GM19452 (cell line): ENCODE results near the gene SLC6A17.
A peak's percentile ranks its signal among the peaks of the same experiment; 100 is the strongest.

ENCODE experiments used
- ATAC-seq: cut with Tn5 transposase; IDR thresholded peaks from one replicate; pipeline ENCODE4 v1.9.1; 2021; ENCODE audit not compliant: unreplicated experiment

SLC6A17 gene

DNA sequence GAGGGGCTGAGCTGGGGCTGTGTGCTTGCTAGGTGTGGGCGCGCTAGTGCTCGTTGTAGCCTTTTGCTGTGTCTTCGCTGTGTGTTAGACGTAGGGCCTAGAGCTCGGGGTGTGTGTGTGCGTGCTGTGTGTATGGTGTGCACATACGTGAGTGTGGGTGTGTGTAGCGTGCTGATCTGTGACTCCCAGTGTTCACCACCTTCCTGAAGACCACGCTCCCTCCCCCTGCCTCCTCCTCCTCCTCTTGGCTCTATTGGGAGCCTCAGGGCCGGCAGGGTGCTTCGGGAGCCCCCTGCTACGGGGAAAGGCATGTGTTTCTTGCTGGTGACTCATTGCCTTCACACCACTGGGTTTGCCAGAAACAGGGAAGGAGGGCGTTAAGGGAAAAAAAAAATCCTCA, 50.4 kb downstream of the SLC6A17 start:
- no peak for ATAC-seq

DNA sequence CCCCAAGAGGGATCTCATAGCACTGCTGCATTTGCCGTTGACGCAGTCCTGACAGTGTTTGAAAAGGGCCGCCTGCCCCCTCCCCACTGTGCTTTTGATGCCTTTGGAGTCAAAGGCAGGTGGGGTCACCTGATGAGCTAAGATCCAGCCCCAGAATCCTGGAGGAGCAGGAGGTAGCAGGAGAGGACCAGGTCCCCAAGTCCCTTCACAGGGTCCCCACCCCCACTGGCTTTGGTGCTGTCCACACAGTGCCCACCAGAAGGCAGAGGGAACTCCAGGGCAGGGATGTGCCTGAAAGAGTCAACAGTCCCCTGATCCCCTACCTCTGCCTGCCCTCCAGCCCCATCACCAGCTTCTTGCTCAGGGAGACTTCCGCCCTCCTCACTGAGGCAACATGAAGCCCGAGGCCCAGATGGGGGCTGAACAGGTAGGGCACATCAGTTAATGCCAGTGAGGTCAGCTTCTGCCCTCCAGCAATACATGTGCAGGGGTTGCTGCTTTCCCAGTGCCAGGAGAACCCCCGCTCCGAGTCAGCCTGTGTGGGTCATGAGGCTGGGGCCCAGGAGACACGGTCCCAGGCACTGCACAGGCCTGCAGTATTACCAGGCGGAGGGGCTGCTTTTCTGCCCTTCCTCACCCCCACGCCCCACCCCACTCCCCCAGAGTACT, 51.0 kb downstream of the SLC6A17 start:
- ATAC-seq, result no peak

DNA sequence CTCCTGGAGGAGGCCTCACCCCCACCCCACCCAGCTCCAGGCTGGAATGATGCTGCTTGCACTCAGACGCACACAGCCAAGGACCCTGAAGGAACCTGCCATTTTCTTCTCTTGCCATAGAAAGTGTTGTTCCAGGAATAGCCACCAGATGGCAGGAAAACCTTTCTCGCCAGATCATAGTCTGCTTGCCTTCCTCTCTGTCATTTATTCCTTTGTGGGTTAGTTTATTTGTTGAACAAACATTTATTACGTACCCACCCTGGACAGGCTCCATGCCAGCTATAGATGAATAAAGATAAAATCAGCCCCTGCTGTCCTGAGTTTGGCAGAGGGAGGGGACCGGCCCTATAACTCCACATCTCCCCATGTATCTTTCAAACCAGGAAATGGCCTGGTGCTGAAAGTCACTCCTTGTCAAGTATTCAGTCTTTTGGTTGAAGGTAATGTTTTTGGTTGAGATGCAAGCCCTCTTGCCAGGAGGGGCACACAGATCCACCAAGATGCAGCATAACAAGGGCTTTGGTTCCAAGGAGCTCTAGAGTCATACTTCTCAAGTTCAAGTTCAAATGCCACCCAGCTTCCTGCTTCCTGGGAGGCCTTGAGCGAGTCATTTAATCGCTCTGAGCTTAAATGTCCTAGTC, 52.8 kb downstream of the SLC6A17 start:
- ATAC-seq, result no peak

DNA sequence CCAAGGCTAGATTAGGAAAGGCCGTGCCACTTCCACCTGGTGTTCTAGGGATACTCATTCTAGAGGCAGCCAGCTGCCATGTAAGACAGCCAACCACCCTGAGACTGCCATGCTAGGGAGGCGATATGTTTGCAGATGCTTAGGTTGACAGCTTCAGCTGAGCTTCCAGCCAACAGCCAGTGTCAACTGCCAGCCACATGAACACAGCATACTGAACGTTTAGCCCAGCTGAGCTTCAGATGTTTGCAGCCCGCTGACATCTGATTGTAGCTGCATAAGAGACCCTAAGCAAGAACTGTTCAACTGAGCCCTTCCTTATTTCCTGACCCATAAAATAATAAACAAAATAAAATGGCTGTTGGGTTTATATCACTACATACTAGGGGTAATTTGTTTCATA, 54.9 kb downstream of the SLC6A17 start:
- no peak for ATAC-seq

DNA sequence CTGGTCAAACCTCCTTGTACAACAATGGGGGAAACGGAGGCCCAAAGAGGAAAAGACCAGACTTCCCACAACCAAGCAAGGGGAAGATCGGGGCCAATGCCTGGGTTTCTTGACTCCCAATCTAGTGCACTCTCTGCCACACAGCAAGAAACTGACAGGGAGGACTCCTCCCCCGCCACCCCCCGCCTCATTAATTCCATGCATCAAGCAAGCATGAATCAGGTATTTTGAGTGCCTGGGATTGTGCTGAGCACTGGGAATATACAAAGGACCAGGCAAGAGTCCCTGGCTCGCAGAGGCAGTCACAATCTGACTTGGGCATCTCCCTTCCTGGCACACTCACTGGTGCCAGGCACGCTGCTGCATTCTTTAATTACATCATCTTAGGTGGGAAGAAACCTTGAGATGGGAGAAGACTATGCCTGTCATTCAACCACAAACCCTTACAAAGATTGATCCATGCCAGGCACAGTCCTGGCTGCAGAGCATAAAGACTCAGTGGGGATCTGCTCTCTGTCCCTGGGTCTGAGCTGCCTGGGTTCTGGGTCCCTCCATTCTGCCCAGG, 55.4 kb downstream of the SLC6A17 start:
- ATAC-seq, result no peak

DNA sequence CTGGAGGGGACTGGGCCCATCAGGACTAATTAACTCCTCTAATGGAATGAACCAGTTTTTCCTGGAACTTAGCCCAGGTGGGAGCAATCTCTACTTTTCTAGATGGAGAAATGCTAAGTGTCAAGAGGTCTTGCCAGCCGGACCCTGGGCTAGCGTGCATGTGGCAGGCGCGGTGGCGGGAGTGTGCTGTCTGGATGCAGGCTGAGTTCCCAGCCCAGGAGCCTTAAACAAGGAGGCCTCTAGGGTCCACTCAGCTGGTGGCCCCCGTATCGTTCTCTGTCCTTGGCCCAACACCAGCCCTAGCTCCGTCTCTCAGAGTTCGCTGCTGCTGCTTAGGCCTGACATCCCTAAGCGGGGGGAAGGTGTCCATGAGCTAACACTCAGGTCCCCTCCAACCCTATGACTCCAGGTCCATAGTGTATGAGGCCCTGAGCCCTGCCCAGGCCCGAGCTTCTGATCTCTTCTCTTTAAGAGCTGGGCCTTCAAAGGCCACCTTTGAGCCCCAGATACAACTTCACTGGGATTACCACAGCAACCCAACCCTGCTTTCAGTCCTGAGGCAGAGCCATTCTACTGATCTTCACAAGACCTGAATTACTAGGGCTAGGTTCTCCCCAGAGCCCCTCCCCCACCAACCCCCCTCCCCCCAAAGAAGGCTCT, 56.1 kb downstream of the SLC6A17 start:
- no peak for ATAC-seq

DNA sequence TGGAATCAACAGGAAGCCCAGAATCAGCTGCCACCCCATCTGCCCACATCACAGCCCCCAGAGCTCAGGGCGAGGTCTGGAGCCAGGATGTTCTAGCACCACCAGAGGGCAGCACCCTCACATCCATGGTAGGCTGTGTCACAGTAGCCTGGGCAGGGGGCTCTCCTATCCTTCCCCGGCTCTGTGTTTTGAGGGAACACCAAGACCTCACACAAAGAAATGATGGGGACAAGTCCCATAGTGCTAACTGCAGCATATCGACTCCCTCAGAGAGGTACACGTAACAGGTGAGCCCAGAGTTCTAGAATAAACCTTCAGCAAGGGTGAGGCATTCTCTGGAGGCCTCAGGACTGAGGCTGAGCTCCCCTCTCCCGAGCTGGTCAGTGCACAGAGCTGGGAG, 57.5 kb downstream of the SLC6A17 start:
- no peak for ATAC-seq

DNA sequence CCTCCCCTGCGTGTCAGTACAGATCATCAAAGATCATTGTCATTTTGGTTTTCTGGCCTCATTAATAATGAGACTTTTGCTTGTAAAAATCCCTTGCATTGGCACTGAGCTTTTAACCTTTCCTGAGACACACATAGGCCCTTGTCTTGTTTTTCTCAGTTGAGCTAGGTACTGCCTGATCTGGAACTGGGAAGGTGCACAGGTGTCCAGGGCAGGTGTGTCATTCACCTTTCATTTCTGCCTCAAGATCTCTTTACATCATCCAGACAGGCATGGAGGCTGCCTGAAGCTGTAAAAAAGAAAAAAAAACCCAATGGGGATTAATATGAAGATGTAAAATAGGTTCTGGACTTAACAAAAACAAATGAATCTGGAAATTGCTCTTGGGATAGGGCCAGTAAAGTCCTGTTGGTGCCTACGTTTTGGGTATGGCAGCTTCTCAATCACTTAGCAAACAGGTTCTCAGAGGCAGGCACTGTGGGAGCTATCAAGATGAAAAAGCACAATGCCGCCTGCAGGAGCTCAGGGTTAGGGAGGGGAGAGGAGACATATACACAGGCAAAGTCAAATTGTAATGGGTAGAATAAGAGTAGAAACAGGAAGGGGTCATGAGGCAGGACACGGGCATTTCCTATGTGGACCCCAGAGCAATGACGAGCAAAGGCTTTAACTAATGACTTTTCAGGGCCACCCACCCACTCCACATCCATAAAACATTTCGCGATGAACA, 58.8 kb downstream of the SLC6A17 start:
- ATAC-seq, result no peak

DNA sequence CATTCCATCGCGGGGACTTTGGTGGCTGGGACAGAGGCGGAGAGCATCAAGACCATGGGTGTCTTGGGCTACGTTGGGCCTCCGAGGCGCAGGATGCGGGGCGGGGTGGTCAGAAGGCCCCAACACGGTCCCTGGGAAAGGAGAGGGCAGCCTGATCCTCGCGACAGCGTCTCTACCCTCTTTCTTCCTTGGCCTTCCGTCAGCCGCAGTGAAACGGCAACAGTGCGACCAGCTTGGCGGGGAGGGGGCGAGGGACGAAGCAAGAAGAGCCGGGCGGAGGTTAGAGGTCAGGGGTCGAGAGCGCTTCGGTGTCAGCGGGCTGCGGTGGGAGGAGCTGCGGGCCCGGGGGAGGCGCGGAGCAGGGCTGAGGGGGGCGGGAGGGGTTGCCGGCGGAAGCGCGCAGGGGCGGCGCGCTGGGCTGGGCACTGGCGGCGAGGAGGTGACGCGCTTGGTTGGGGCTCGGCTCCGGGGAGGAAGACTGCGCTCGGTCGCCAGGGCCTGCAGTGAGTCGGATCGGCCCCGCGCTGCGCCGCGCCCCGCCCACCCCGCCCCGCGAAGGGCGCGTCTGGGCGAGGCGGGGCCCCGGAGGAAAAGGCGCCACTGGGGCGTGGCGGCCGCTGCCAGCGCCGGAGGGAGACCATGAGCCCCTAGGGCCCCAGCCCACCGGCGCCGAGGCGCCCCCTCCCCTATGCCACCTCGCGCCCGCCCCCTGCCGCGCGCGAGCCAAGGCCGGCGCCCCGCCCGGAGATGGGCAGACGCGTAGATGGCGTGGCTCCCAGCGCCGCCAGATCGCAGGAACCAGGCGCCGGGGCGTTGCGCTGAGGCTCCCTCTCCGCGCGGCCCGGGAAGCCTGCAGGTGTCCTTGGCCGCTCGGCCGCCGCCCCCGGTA, 59.7 kb downstream of the SLC6A17 start, which contains the start of gene KCNC4:
Gene KCNC4, plus strand, starts transcription at position 600 of the 889 bp plus-strand sequence. CDS start 1,186 bp downstream, outside the sequence.
- peak; percentile 85 for ATAC-seq

DNA sequence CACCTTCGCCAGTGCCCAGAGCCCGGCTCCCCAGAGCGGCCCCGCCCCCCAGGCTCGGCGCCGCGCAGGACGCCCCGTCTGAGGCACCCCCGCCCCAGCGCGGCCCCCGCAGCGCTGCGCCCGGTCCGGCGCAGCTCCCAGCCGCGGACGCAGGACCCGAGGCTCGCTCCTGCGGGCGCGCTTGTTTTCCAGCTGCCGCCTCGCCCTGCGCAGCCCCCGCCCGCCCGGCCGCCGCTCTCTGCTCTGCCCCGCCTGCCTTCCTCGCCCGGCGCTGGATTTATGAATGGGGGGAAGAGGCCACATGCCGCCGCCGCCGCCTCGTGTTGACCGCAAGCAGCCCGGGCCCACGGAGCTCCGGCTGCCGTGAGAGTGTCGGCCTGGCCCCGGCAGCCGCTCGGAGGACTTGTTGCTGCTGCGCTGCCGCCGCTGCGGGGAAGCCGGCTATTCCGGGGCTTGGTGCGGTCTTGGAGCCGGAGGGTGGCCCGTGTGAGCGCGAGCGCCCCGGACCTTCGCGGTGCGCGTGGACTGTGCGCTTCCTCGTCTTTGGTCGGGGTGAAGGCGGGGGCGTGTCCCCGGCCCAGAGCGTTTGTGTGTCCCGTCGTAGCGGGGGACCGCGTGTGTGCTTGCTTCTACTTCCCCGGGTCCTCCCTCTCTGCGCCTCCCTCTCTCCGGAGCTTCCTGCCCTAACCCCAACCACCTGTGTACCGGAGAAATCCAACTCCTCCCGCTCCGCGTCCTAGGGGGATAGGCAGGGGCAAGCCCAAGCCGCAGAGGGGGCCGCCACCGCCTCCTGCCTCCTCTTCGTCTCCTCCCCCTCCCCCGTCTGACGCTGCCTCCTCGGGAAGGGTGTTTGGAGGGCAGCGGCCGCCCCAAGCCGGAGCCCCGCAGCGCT, 60.6 kb downstream of the SLC6A17 start:
- peak; percentile 22 for ATAC-seq

DNA sequence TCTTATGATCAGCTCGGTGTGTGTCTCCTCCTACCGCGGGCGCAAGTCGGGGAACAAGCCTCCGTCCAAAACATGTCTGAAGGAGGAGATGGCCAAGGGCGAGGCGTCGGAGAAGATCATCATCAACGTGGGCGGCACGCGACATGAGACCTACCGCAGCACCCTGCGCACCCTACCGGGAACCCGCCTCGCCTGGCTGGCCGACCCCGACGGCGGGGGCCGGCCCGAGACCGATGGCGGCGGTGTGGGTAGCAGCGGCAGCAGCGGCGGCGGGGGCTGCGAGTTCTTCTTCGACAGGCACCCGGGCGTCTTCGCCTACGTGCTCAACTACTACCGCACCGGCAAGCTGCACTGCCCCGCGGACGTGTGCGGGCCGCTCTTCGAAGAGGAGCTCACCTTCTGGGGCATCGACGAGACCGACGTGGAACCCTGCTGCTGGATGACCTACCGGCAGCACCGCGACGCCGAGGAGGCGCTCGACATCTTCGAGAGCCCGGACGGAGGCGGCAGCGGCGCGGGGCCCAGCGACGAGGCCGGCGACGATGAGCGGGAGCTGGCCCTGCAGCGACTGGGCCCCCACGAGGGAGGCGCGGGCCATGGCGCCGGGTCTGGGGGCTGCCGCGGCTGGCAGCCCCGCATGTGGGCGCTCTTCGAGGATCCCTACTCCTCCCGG, 61.3 kb downstream of the SLC6A17 start:
- no peak for ATAC-seq

DNA sequence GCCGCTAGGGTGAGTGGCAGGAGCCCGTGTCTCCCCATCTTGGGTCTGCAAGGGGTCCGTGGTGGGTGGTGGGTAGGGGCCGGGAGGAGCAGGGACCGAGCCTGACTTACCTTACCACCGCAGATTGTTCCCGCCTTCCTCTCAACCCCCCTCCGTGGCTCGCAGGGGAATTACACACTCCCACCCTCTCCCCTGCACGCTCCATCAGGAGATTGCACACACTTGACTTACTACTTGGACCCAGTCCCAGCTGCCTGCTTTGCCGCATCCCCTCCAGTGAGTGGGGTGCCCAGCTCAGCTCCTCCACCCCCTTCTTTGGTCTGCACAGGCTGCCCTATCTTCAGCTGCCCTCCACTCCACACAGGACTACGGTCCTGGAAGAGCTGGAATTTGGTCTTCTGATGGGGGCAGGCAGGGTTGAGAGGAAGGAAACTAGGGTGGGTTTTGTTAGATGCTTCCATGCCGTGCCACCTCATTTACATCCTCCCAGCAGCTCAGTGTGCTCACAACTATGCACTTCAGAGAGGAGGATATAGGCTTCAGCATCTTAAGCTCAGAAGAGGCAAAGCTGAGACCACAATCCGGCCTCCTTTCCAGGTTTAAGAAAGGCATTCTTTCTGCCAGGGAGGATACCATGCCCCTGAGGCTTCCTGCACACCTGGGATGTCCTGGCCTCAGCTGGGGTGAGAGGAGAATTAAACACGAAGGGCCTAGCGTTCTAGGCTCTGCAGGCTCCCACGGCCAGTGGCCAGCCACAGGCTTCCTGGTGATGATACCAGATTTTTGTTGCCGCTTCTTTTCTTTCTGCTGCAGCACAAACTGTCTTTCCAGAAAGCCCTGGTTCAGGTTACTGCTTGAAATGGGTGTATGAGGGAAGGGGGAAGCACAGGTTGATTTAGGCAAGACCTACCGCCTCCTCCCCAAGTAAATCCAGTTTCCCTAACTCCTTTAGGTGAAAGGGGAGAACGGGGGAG, 62.2 kb downstream of the SLC6A17 start:
- no peak for ATAC-seq

DNA sequence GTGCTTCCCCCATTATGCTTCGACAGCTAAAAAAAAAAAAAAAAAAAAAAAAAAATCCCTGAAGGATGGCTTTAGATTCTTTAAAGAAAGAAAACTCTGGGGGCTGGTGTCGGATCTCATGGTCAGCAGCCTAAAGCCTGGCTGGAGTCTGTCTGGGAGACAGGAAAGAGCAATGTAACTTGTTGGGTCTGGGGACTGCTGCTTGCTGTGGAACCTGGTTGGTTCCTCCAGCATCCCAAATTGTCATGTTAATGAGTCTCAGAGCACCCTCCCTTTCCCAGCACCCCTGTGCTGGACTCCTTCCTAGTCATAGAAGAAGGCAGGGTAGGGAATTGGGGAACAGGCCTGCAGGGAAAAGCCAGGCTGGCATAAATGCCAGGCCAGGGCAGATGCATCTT, 62.8 kb downstream of the SLC6A17 start:
- ATAC-seq, result no peak

DNA sequence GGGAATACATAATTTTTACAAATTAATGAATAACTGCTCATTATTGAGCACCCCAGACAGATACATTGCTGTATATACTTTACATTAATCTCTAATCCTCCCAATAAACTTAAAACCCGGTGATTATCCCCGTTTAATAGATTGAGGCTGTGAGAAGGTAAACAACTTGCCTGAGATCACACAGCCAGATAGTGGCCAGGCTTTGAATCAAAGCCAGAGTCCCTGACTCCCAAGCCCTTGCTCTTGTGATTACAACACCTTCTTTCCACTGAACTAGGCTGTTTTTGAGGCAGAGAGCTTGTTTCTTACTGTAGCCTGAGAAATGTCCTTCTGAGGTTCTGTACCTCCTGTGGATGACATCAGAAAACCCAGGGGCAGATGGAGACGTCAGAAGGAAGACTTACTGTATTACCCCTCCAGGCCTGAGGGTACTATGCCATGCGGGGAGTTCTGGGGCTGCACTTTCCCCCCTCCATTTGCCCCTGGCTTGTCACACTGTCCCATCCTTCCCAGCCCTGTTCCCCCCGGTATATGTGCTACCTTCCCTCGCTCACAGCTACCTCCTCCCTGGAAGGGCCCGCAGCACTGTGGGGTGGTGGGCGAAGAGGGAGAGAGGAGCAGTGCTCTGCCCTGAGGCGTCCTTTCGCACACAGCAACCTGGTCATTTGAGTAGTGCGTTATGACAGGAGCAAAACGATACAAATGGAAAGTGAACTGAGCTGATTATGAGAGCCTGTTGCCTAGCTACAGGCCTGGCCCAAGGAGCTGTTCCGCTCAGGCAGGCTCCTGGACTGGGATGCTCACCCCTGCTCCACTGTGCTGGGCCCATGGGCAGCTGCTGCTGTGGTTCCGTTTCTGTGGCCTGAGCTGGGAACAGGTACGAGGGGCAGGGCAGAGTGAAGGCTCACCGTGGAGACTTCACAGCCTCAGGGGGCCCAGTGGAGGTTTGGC, 64.4 kb downstream of the SLC6A17 start:
- no peak for ATAC-seq

DNA sequence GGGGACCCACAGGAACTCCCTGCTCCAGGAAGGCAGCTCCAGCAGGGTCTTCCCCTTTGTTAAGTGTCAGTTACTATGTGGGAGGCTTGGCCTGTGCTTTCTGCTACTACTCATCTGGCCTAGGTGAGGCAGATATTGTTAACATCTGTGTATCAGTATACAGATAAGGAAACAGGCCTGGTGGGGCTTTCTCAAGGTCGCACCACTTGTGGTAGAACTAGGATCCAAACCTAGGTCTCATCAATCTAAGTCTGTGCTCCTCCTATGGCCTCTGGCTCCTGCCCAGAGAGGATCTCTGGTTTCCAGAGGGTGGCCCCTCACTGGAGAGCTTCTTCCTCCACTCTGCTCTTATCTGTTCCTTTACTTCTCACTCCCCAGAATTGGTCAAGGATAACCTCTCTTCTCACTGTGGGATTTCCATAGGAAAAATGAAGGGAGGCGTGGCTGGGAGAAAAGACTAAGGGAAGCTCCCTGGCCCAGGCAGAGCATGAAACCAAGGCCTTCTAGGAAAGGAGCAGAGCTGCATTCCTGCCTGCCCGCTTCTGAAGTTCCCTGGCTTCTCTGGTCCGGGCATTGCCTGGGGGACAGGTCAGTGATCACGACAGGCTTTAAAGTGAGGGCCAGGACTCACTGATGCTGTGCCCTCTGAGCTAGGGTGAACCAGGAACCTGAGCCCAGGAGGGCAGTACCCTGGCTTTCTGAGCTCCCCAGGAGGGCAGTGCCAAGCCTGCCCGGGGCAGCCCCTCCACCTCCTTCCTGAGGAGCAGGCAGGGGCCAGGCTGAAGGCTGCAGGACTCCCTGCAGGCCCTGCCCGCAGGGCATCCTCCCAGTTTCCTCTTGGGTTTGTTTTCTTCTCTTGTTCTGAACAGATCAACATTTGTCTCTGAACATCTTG, 65.6 kb downstream of the SLC6A17 start:
- ATAC-seq, result no peak
